Stimulated activated CD8-positive, alpha-beta memory T cell treated with anti-CD3 and anti-CD28 coated beads, Interleukin-7, amount 100 ng/mL, for 24 hours (primary cell): Measurements from ENCODE around the gene CDH13.

Experiments
- DNase-seq: peaks from one replicate; pipeline ENCODE4 v3.0.0-alpha.2; 2020; ENCODE audit warnings: low read depth

The CDH13 gene

DNA sequence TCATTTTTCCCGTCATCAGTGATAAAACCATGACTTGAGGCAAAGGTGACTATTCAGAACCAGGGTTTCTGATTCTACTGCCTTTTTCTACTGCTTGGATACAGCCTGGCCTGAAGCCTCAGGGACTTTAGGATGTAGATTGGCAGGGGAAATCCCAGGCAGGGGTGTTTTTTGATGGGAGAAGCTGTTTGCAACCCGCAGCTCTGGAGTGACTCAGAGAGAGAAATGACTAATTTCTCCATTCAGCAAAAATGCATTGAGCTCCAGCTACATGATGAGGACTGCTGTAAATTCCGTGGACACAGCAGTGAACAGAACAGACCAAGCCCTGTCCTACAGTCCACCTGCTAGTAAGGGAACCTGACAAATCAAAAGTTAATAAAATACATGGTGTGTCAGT lies 560.6 kb downstream of the CDH13 start:
- no peak for DNase-seq

DNA sequence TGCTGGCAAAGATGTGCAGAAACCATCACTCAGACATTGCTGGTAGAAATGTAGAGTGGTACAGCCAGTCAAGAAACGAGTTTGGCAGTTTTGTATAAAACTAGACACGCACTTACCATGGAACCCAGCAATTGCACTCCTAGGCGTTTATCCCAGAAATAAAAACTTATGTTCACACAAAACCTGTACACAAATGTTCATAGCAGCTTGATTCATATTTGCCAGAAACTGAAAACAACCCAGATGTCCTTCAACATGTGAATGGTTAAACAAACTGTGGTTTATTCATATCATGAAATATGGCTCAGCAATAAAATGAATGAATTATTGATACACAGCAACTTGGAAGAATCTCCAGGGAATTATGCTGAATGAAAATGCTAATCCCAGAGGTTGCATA lies 570.0 kb downstream of the CDH13 start:
- DNase-seq = no peak

DNA sequence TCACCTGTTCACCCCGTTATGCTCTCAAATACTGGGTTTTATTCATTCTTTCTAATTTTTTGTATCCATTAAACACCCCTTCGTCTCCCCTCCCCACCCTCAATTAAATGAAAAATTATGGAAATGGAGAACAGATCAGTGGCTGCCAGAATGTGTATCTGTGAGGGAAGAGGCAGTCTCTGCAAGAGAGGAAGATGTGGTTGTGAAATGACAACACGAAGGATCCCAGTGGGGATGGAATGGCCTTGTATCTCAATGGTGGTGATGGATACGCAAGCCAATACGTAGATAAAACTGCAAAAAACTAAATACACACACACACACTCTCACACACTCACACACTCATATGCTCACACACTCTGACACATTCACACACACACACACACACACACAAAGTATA lies 570.7 kb downstream of the CDH13 start:
- DNase-seq = no peak

DNA sequence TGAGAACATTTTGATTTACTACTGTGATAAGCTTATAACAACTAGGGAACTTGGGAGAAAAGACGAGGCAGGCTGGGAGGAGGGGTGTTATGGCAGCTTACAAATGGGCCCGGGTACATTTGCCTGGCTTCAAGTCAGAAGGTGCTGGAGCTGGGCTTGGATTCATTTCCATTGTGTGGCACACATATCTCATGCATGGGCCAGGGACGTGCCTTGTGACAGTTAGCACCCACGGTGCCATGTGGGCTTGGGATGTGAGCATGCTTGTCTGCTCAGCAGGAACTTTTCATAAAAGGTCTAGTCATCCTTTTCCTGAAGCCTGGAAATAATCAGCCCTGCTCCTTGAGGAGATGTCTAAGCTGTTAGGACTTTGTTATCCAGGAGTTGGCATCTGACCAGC lies 572.2 kb downstream of the CDH13 start:
- DNase-seq = no peak

DNA sequence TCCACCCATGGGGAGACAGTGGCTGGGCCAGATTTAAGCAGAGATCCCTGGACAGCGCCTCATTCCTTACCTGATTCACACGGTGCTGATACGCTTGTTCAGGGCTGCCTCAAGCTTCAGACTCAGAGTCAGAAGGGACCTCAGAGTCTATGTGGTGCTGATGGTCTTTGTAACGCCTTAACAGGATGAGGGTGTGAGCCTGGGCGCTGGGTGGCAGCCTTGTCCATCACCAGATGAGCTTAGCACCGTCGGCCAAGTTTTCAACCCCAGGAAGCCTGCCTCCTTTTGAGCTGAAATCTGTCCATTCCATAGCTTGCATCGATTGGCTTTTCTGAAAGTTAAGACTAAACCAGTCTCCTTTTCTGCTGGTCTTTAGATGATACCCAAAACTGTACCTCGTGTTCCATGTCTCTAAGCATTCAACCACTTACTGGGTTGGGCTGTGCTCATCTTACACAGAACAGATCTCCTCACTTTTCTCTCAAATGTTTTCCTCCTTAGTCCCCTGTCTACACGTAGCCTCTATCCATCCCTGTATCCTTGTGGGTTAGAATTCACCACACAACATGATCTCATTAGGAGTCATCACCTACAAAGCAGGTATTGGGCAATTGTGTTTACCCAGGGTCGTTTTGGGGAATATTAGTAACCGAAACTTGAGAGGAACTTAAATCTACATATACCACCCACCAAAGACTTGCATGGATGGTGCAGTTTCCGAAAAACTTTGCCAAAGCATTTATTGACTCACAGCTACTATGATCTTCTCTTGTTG lies 573.4 kb downstream of the CDH13 start:
- DNase-seq = no peak

DNA sequence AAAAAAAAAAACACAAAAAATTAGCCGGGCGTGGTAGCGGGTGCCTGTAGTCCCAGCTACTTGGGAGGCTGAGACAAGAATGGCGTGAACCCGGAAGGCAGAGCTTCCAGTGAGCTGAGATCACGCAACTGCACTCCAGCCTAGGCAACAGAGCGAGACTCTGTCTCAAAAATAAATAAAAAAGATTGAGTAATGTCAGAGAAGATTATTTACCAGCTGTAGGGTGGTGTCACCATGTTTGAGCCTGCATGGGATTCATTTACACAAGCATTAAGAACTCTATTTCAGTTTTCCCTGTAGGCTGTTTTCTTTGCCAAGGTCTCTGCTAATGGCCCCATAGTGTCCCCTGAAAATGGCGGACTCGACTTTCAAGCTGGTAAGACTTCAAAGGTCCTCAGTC lies 575.0 kb downstream of the CDH13 start:
- no peak for DNase-seq

DNA sequence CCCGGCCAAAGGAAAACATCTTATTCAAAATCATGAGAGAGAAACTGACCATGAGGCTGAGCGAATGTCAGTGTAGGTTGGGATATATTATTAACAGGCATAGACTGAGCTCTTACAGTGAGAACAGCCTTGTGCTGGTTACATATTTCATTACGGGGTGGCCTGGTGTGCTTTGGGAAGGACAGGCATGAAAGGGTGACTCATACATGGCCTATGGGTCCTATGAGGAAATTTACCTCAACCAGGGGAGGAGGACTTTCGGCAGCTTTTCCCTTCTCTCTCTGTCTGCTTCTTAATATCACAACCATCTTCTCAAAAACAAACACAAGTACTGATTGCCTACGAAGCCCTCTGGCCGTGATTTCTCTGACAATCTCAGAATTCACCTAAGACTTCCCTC lies 579.1 kb downstream of the CDH13 start:
- DNase-seq = no peak

DNA sequence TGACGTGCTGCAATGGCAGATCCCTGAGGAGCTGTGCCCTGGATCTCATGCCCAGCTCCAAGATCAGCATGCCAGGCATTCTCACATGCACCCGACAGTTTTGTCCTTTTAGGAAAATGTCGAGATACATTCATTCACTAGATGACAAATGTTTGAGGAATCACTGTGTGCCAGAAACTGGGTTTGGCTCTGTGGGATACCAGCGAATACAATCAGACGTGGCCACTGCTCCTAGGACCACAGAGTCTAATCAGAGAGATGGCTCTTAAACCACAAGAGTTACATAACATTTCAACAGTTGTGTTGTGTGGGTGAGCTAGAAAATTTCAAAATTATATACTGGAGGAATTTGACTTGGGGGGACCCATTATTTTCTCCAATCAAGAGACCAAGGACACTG lies 579.7 kb downstream of the CDH13 start:
- no peak for DNase-seq

DNA sequence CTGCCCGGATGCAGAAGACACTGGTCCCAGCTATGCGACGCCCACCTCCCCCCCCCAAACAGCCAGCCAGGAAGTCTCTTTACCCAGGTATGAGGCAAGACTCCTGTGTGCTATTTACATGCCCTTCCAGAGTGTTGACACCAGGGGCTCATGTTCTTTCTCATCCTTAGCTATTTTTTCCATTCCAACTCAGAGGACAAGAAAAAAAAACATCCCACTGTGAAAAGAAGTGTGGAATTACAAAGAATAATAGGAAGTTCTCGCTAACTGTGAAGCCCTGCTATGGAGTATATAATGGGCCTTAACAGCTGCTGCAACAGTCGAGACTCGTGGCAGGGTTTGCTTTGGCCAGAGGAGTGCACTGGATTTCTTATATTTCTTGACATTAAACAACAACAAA lies 584.9 kb downstream of the CDH13 start:
- DNase-seq = no peak

DNA sequence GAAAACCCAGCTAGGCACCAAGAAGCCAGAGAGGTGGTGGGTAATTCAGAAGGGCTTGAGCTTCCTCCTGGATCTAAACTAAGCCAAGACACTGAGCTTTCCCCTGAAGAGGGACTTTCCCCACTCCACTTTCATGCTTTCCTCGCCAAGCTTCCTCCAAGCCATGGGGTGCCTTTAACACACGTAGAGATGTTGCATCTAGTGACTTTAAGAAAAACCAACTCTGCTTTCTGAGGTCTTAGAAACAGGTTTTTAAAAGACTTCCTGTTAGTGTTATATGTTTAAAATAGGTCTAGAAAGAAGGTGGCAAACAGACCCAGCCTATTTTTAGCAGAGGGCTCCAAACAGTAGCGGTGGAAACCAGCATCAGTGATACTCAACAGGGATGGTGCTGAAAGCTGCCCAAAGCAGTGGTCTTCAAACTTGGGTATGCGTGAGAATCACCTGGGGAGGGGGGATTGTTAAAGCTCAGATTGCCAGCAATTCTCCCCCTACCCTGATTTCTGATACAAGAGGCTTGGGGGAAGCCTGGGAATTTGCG lies 585.6 kb downstream of the CDH13 start:
- DNase-seq = no peak

DNA sequence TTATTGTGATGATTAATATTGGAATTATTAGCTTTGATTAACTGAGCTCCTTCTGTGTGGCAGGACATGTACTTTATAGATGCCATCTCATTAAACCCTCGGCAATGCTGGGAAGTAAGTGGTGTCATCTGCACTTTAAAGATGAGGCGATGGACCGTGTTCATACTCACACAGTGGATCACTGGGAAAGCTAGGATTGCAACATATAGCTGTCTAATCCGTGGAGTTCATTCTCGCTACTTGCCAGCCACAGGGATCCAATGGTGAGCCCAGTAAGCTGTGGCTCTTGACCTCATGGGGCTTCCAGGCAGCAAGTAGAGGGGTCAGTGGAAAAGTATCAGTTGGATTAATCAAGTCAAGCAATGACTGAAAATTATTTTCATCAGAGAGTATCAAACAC lies 587.9 kb downstream of the CDH13 start:
- no peak for DNase-seq

DNA sequence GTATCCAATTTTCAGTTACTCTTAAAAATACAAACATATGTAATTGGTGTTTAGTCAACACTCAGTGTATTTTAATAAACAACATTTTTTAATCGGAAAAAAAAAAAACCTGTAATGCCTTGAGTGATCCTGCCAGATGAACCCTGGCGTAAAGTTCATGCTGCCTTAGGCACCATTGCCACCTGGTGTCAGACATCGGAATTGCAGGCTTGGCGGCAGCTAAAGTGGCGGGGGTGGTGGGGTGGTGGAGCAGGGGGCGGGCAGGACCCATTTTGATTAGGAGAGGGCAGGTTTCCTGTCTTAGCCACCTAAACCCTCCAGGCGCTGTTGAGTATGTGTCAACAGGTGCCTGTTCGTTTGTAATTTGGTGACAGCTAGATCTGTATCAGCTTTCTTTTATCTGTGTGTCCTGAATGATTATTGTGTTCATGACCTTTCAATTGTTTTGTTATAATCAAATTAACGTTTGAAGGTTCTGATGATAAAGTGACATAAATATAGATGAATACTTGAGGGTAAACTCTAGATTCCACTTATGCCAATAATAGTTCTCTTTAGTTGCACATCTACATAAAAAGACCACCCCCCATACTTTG lies 588.7 kb downstream of the CDH13 start:
- DNase-seq = peak; percentile 31

DNA sequence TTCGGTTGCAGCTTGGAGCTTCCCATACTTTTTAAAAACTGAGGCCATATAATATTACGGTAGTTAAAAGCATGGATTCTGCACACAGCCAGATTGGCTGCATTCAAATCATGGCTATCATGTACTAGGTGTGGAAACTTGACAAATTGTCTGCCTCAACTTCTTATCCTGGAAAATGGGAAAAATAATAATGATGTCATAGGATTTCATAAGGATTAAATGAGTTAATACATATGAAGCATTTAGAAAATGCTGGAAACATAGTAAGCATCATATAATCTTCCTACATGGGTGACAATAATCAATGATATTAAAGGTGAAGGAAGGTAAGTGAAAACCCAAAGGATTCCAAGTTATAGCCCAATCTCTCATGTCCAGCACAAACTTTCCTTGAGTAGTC lies 592.5 kb downstream of the CDH13 start:
- DNase-seq = no peak

DNA sequence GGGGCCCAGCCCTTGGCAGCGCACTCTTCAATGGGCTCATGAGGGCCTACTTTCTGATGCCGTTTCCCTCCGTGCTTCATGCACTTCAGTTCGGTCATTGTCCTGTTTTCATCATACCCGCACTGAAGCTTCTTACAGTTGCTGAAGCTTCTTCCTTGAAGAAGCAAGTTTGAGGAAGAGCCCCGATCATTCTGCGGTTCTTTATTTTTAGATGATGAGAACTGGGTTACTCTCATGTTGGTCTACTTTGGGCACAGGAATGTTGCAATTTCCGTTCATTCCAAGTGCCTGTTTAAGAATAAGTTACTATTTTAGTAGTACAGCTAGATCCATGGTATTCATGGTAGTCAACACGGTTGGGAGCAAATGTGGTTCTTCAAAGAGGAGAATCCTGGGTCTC lies 593.3 kb downstream of the CDH13 start:
- DNase-seq = no peak

DNA sequence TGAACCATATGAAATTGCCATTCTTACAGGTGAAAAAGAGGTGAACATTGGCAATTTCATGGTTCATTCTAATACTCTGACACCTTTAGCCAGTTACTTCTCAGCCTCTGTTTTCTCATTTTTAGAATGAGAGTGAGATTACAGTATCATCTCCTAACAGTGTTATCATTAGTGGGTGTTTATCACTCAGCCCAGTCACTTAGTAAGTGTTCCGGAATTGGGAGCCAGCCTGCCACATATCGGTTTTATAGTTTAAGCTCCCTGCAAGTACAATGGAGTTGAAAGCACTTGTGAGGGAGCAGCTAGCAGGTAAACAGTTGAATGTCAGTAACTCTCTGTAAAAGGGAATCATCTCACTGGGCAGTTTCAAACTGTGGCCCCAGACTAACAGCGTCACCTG lies 597.9 kb downstream of the CDH13 start:
- no peak for DNase-seq

DNA sequence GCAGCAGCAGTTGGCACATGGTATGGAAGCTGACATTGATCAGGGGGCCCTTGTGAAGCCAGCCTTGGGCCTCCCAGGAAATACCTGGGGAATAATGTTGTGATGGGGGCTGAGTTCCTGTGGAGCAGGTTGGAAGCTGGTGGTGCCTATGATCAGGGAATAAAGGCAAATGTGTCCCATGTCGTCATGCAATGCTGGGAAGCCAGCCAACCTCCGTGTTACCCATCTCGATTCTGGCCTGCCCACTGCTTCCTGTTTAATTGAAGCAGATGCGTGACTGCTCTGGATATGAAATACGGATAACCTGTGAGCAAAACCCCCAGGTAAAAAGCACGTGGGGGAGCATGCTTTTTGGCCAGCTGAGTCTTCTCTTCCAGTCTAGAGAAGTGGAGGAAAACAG lies 600.6 kb downstream of the CDH13 start:
- no peak for DNase-seq

DNA sequence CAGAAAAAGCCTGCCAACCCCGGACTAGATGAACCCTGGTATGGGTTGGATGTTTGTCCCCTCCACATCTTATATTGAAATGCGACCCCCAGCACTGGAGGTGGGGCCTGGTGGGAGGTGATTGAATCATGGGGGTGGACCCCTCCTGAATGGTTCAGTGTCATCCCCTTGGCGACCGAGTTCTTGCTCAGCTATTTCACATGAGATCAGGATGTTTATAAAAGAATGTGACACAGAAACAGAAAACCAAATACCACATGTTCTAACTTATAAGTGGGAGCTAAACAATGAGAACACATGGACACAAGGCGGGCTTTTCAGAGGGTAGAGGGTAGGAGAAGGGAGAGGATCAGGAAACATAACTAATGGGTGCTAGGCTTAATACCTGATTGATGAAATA lies 605.0 kb downstream of the CDH13 start:
- no peak for DNase-seq

DNA sequence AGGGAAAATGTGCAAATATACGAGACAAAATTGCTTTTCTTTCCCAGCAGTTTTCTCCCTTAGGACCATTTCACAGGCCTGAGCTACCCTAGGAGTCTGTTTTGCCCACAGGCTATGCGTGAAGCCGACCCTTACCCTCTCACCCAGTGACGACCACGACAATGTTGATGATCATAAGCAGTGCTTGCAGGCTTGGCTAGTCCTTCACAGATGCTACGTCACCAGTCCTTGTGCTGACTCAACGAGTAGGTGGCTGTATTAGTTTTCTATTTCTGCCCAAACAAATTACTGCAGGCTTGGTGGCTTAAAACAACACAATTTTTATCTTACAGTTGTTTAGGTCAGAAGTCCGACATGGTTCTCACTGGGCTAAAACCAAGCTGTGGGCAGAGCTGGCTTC lies 606.4 kb downstream of the CDH13 start:
- DNase-seq = no peak

DNA sequence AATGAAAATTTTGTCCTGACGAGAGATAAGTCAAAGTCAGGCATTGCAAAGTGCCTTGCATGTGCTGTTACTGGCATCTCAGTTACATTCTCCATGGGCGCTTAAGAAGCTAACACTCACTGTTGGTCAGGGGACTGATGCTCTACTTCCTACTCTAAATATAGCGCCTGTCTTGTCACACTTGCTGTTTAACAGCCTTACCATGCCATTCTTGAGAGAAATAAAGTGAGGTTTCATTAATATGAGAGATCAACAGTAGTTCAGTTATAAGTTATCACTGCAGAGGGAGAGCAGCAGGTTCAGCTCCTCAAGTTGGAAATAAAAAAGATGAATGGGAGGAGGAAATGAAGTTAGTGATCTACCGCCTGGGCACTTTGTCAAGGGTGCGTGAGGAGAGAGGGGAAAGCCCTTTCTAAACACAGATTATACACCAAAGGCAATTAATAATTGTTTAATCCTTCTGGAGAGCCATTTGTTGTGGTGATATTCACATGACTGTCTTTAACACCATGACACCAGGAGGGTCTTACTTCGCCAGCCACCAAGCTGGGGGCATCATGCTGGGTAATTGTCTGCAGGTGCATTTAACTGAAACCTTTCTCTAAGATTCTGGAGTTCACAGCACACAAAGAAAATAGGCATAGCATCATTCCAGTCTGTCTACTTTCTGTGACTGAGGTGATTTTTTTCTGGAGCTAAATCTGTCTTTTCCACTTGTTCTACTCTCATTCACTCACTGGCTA lies 612.4 kb downstream of the CDH13 start:
- DNase-seq = no peak

DNA sequence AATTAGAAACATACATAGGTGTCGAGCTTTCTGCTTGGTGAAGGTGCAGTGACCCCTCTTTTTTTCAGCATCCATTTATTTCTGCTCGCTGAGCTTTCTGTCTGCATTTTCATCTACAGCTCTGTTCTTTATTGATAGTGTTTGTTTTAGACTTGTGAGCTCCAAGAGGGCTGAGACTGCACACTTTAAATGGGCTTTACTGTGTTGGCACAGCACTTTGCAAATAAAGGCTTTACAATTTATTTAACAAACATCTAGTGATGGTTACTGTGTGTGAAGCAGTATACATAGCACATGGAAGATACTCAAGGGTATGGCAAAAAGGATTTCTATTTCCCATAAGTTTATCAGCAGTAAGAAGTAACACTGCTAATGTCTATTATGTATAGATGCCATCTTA lies 617.3 kb downstream of the CDH13 start:
- no peak for DNase-seq

DNA sequence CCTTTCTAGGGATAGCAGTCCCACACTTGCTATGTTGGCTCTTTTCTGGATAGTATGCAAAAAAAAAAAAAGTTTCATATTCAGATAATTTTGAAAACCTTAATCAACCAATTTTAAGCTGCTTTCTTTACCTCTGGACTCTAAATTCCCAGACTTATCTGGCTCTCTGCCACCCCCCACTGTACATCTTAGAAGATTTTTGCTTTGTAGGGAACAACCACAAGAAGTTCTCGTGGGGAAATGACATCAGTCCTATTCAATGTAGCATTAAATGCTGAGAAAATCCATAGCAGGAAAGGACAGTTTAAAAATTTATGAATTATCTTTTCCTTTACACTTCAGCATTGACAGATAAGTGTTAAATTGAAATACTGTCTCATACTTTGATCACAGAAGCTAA lies 618.3 kb downstream of the CDH13 start:
- DNase-seq = no peak

DNA sequence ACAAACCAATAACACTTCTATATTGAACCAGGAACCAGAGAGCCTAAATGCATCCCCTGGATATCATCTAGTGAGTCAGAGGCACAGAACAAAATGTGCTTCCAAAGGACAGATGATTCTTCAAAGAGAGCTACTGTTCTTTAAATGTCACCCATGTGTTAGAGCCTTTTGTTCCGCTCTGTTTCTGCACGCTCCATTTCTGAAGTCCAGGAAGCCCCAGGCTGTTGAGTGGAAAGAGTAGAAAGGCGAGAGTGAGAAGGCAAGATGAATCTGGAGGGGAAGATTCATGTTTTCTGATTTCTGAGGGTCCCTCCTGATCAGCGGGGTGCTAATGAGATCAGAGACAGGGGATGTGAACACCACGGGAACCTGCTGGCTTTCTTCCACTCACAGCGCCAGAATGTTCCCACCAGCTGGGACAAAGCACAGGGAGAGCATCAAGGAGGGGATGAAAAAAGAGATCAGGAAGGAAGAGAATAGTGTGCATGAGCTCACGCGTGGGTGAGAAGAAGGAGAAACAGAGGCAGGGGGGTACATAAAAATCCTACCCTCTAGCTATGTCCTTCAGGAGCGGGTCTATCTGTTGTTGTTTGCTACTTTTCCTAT lies 621.1 kb downstream of the CDH13 start:
- no peak for DNase-seq
